ENCODE measurements around the gene CXCL5. TPM values are rescaled to one million over a fixed set of nuclear protein-coding genes. Genes with fewer than 3 reads are reported as not detected.

CXCL5 gene
- total RNA-seq, 1 experiment from 2014 or later, result 0.10 TPM

DNA sequence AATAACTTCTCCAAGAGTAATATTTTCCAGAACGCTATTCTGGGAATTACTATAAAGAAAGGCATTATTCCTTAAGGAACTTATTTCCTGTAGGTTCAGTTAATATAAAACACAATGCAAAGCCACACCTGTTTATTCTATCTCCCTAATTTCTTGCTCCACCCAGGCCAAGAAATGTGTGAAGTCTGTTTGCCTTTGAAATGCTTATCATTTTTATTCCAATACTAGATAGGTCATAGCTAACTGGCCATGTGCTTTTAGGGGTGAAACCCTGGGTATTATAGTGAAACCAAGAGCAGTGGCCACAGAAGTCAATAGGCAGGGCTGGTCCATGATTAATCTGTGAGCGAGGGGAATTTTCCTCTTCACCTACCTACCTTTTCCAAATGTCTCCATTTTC is 25.2 kb upstream of the CXCL5 start:
- no peak for ATAC-seq
- intact Hi-C loops (cut with micrococcal nuclease; ENCODE audit: unreplicated experiment) (no loop called here), in situ Hi-C loops (cut with HindIII; ENCODE audit: low pct_unique_long_range_greater_than_20kb, low sequenced_read_pairs) (no loop called here)
- no peak for DNase-seq (ENCODE audit: low read depth, low spot score)
- Histone ChIP-seq H3K4me1 (ENCODE audit: control insufficient read depth, insufficient read depth, low read length) (no peaks in the 10 kb centered on the region), H3K36me3 (ENCODE audit: control insufficient read depth, insufficient read depth, low read length) (no peaks in the 10 kb centered on the region), H3K27me3 (ENCODE audit: control insufficient read depth, insufficient read depth, low read length) (no peaks in the 10 kb centered on the region), H3K27ac (ENCODE audit: low read length) (no peak overlapping the region), H3K4me3 (ENCODE audit: low read depth in 2 of 2, low read length in 2 of 2) (no peak overlapping the region), H3K9me3 (ENCODE audit: control insufficient read depth, insufficient read depth, low read depth, low read length) (no peaks in the 10 kb centered on the region)
- POLR2A ChIA-PET, result no interaction called here
- no TSS peak for BruUV-seq (replicated peaks)
- CTCF ChIA-PET, result no interaction called here
- no peak for TF ChIP-seq TCF7L2 (IDR thresholded peaks at IDR 0.05; ENCODE audit: low read depth, low read length)
- TF ChIP-seq, protein P1, sequence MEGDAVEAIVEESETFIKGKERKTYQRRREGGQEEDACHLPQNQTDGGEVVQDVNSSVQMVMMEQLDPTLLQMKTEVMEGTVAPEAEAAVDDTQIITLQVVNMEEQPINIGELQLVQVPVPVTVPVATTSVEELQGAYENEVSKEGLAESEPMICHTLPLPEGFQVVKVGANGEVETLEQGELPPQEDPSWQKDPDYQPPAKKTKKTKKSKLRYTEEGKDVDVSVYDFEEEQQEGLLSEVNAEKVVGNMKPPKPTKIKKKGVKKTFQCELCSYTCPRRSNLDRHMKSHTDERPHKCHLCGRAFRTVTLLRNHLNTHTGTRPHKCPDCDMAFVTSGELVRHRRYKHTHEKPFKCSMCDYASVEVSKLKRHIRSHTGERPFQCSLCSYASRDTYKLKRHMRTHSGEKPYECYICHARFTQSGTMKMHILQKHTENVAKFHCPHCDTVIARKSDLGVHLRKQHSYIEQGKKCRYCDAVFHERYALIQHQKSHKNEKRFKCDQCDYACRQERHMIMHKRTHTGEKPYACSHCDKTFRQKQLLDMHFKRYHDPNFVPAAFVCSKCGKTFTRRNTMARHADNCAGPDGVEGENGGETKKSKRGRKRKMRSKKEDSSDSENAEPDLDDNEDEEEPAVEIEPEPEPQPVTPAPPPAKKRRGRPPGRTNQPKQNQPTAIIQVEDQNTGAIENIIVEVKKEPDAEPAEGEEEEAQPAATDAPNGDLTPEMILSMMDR (IDR thresholded peaks at IDR 0.05), result no peak
- TF ChIP-seq, protein P2, sequence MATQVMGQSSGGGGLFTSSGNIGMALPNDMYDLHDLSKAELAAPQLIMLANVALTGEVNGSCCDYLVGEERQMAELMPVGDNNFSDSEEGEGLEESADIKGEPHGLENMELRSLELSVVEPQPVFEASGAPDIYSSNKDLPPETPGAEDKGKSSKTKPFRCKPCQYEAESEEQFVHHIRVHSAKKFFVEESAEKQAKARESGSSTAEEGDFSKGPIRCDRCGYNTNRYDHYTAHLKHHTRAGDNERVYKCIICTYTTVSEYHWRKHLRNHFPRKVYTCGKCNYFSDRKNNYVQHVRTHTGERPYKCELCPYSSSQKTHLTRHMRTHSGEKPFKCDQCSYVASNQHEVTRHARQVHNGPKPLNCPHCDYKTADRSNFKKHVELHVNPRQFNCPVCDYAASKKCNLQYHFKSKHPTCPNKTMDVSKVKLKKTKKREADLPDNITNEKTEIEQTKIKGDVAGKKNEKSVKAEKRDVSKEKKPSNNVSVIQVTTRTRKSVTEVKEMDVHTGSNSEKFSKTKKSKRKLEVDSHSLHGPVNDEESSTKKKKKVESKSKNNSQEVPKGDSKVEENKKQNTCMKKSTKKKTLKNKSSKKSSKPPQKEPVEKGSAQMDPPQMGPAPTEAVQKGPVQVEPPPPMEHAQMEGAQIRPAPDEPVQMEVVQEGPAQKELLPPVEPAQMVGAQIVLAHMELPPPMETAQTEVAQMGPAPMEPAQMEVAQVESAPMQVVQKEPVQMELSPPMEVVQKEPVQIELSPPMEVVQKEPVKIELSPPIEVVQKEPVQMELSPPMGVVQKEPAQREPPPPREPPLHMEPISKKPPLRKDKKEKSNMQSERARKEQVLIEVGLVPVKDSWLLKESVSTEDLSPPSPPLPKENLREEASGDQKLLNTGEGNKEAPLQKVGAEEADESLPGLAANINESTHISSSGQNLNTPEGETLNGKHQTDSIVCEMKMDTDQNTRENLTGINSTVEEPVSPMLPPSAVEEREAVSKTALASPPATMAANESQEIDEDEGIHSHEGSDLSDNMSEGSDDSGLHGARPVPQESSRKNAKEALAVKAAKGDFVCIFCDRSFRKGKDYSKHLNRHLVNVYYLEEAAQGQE (IDR thresholded peaks at IDR 0.05; ENCODE audit: insufficient read depth in 1 of 2, low read depth in 2 of 2, low read length in 1 of 2), result no peak
- TF ChIP-seq POLR2AphosphoS5 (IDR thresholded peaks at IDR 0.05; ENCODE audit: low read depth, low read length), result no peak
- no peak for TF ChIP-seq SIN3A (IDR thresholded peaks at IDR 0.05; ENCODE audit: borderline replicate concordance, insufficient read depth, low read depth, low read length)

DNA sequence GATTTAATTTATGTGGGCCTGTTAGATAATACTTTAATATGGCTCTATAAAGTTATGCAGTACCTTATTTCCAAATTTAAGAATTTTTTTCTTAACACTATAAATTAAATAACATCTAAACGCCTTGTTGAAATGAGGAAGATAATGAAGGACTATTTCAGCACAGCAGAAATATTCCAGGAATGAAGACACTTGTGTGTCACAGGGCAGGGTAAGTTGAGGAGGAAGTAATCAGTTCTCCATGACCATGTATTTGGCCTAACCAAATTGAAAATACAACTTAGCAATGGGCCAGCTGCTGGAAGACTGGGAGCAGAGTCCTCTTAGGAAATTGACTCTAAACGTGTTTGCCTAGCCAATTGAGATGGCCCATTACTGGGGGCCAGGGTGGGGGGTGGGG is 23.1 kb upstream of the CXCL5 start:
- Histone ChIP-seq H3K27ac (ENCODE audit: low read length) (no peak overlapping the region), H3K36me3 (ENCODE audit: control insufficient read depth, insufficient read depth, low read length) (no peaks in the 10 kb centered on the region), H3K4me3 (ENCODE audit: low read depth in 2 of 2, low read length in 2 of 2) (no peak overlapping the region), H3K9me3 (ENCODE audit: control insufficient read depth, insufficient read depth, low read depth, low read length) (no peaks in the 10 kb centered on the region), H3K4me1 (ENCODE audit: control insufficient read depth, insufficient read depth, low read length) (no peaks in the 10 kb centered on the region), H3K27me3 (ENCODE audit: control insufficient read depth, insufficient read depth, low read length) (no peaks in the 10 kb centered on the region)
- DNase-seq (ENCODE audit: low read depth, low spot score), result no peak
- intact Hi-C loops (cut with micrococcal nuclease; ENCODE audit: unreplicated experiment) (no loop called here), in situ Hi-C loops (cut with HindIII; ENCODE audit: low pct_unique_long_range_greater_than_20kb, low sequenced_read_pairs) (no loop called here)
- ATAC-seq, result no peak
- ChIA-PET POLR2A (no interaction called here), CTCF (no interaction called here)
- TF ChIP-seq, protein P1 (IDR thresholded peaks at IDR 0.05), result no peak
- TF ChIP-seq, protein P2 (IDR thresholded peaks at IDR 0.05; ENCODE audit: insufficient read depth in 1 of 2, low read depth in 2 of 2, low read length in 1 of 2), result no peak
- TF ChIP-seq SIN3A (IDR thresholded peaks at IDR 0.05; ENCODE audit: borderline replicate concordance, insufficient read depth, low read depth, low read length), result no peak
- no peak for TF ChIP-seq TCF7L2 (IDR thresholded peaks at IDR 0.05; ENCODE audit: low read depth, low read length)
- TF ChIP-seq POLR2AphosphoS5 (IDR thresholded peaks at IDR 0.05; ENCODE audit: low read depth, low read length), result no peak
- BruUV-seq (replicated peaks), result no TSS peak

Data from Panc1 (cell line).